ENCODE measurements around the gene PRKAR2A. TPM values are rescaled to one million over a fixed set of nuclear protein-coding genes. Genes with fewer than 3 reads are reported as not detected.

The PRKAR2A gene
- total RNA-seq, result 58.3 TPM
- long read RNA-seq, full-length matches to known transcripts, result 19 of 48 reads
- long read RNA-seq, partial matches to known transcripts, result 11 of 48 reads
- long read RNA-seq, other reads (novel, unspliced or antisense), result 18 of 48 reads

DNA sequence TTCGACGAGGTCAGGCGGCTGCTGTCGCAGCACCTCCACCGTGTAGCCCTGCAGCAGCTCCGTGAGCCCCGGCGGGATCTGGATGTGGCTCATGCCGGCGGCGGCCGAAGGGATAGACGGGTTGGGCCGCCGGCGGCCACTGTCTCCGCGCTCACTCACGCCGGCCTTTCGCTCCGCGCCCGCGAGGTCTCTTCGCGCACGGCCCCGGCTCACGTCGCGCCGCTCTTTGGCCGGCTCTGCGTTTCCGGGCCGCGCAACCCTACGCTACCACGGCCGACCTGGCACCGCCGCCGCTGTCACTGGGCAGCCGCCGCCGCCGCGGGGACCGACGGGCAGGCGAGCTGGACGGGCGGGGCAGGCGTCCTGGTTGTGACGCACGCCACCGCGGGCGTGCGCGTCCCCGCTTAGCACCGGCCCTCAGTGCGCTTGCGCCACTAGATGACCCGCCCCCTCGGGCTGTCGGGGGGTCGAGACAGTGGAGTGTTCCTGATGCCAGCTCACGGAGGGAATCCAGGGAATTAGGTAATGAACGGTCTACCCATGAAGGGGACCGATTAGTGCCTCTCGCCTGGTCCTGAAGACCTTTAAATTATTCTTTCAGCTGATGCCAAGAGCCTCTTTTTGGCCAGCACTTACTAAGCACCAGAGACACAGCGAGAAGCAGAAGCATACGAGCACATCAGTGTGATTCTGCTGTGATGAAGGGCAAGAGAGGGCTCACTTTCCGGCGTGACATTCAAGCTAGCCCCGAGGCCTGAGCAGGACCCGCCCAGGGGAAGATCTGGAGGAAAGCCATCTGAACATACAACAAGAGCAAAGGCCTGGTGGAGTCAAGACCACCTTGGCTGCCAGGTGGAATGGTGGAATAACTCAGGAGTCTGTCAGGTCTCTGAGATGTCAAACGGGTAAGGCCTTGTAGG, at the start of gene PRKAR2A:
PRKAR2A (minus strand) TSS at position 371 of the 920 bp plus-strand sequence; CDS start at position 93, 278 bp downstream.
- peak; percentile 97 for ATAC-seq
- intact Hi-C loops (cut with micrococcal nuclease), result no loop called here

DNA sequence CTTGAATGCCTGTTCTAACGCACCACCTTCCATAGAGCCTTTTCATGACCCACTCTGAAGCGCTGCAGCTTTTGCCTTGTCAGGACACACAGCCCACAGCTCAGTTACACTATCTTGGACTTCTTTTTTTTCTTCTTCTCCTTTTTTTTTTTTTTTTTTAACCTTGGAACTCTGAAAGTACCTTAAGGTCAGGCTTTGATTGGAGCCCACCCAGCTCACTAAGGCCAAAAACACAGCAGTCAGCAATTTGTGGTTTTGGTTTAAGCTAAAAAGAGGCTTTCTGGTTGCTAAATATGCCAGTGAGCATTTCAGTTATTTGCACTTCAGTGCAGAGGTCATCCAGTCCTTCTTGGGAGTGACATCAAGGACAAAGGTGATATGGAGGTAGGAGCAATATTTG, 49.3 kb upstream of the PRKAR2A start:
- no peak for ATAC-seq
- no peak for DNase-seq
- intact Hi-C loops (cut with micrococcal nuclease), result no loop called here

More for the DNA sequence above, at the start of gene PRKAR2A:
- peak; percentile 95 for DNase-seq

DNA sequence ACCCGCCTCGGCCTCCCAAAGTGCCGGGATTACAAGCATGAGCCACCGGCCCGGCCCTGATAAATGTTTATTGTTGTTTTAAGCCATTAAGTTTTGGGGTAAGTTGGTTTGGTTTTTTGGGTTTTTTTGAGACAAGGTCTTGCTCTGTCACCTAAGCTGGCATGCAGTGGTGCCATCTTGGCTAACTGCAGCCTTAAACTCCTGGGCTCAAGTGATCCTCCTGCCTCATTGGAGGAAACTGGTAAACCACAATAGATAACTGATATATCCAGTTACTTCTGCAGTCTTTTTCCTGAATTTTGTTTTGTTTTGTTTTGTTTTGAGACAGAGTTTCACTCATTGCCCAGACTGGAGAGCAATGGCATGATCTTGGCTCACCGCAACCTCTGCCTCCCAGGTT, 46.8 kb upstream of the PRKAR2A start:
- no peak for DNase-seq
- intact Hi-C loops (cut with micrococcal nuclease), result no loop called here
- no peak for ATAC-seq

DNA sequence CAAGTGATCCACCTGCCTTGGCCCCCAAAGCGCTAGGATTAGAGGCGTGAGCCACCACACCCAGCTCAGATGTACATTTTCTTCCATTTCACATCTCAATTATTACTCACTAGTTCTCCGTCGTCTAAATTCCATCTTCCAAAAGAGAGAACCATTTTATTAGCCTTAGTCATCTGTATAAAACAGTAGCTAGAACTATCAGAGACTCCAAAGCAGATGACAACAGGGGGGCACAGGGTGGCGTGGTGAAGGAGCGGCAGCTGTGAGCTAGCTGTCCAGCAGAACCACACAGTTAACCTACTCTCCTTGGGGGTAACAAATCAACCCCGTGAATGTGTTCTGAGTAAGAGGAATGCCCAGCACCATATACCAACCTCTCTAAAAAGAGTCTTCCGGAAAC, 43.9 kb upstream of the PRKAR2A start:
- ATAC-seq (no peak), DNase-seq (no peak)
- intact Hi-C loops (cut with micrococcal nuclease), result no loop called here

DNA sequence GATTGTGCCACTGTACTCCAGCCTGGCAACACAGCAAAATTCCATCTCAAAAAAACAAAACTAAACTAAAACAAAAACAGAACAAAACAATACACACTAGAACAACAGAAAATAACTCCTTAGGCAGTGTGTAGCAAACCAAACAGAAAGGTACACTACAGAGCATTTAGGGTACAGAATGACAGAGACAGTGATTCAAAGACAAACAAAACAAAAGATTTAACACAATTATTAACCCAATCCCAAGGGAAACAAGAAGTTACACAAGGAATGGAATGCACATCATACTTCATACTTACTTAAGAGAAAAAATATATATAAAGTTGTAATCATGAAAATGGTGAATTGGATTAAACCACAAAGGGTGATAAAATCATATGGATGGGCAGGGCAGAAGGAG, 38.1 kb upstream of the PRKAR2A start:
- DNase-seq, result no peak
- intact Hi-C loops (cut with micrococcal nuclease), result no loop called here
- ATAC-seq, result no peak

DNA sequence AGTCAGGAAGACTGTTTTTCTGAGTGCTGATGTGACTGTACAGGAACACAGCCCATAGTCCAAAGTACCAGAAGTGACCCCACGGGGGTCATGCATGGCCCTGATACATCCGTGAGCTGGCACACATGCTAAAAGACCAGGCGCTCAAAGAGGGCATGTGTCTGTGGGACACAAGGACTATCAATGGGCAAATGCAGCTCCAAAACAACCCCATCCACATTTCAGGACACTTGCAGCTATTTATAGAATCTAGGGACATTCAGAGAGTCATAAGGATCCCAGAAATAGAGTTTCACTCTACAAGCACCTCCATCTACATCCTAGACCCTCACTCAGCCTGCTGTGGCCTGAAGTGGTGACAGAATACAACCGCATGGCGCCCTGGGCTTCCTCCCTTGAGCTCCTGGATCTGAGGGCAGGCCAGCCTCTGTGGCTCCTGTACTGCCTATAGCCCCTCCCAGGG, 34.0 kb upstream of the PRKAR2A start:
- ATAC-seq (peak; percentile 81), DNase-seq (peak; percentile 39)
- intact Hi-C loops (cut with micrococcal nuclease), result no loop called here

DNA sequence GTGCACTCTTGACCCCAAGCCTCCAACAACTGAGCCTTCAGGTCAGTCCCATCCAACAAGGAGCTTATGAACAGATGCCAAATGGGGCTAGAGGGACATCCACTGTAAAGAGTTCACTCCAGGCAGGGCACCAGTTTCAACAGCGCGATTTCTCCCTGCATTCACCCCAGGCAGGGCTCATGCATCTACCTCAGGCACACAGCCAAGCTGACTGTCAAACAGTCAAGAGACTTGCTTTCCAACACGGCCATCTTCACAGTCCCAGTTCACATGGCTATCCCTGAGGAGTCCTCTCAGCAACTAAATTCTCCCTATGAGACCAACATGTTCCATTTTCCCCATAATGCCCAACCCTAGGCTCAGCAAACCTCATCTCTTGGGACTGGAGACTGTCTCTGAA, 33.3 kb upstream of the PRKAR2A start:
- peak; percentile 34 for DNase-seq
- peak; percentile 71 for ATAC-seq
- intact Hi-C loops (cut with micrococcal nuclease), result no loop called here

DNA sequence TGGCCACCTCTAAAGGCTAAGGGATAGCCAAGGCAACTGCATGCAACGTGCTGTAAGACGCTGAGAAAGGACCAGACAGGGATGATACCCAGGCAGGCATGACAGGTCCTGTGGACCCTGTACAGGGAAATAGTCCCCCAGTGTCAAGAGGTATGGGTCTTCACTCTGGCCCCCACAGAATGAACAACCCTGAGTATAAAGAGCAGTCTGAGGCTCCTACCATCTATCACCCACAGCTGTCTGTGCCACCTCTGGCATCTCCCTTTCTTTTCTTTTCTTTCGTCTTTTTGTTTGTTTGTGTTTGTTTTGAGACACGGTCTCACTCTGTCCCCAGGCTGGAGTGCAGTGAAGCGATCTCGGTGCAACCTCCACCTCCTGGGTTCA, 32.3 kb upstream of the PRKAR2A start:
- intact Hi-C loops (cut with micrococcal nuclease), result no loop called here
- ATAC-seq (no peak), DNase-seq (no peak)

DNA sequence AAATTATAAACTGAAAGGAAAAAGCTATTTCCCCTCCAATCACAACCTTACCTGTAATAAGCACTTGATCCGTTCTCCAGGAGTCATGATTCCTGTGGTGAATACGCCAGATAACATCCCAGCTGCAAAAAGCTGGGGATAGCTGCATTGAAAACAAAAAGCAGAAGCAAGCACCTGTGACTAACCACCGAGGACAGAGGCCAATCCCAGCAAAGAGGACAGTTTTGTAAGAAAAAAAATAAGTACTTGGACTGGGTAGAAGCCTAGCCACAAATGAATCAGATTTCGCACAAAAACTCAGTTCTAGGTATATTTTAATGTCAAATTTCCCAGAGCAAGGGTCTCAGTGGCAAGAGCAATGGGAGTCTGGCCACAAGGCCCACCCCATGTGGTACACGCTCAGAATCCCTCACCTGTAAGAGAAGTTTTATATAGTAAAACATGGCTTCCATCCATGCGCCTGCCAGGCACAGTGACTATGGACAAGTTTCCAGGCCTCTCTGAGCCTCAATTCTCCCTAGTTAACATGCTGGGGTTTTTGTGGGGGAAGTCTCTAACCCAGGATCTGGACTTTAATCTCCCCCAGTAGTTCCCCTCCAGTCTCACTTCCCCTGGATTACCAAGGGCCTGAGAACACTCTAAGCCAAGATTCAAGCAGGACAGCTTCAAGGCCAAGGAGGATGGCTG, 31.8 kb upstream of the PRKAR2A start:
- DNase-seq (no peak), ATAC-seq (no peak)
- intact Hi-C loops (cut with micrococcal nuclease), result no loop called here

DNA sequence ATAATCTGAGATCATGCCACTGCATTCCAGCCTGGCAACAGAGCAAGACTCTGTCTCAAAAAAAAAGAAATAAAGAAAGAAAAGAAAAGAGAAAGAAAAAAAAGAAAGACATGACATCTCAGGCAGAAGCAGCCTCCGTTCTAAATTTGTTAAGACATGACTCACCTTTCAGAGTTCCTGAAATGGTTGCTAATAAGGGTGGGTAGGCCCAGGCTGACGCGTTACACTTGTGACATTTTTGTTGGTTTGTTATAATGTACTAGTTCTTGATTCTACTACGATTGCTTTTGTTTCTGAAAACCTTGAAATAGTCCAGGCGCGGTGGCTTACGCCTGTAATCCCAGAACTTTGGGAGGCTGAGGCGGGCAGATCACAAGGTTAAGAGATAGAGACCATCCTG, 30.0 kb upstream of the PRKAR2A start:
- no peak for ATAC-seq
- DNase-seq, result no peak
- intact Hi-C loops (cut with micrococcal nuclease), result no loop called here

DNA sequence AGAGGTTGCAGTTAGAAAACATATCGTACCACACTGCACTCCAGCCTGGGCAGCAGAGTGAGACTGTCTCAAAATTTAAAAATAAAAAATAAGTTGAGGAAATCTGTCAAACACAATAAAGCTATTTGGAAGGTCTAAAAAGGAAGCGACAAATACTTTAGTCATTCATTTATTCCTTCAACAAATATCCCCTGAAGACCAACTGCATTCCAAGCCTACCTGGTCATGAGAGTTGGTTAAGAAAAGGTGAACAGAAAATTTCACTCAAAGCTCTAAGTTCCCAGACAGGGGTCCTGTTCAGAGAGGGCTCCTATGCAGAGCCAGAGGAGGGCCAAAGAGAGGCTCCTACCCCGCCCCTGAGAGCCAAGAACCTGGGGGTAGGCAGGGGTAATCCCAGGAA, 15.4 kb upstream of the PRKAR2A start:
- DNase-seq (no peak), ATAC-seq (no peak)
- intact Hi-C loops (cut with micrococcal nuclease), result no loop called here

DNA sequence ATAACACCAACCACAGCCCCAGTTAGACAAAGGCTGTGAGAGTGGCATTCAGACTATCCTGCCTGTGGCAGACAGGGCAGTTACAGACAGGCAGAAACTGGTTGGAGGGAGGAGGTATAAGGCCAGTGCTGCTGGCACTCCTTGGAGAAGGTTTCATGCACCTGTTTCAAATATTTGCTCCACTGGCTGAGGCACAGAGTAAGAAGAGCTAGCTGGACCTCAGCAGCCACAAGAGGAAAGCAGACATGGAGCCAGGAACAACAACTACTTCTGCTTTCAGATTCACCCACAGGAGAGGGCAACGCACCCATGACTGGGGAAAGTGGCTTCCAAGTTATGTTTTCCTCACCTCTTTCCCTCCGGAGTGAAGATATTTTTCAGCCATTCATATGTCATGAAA, 11.5 kb upstream of the PRKAR2A start:
- intact Hi-C loops (cut with micrococcal nuclease), result no loop called here
- ATAC-seq (no peak), DNase-seq (no peak)

DNA sequence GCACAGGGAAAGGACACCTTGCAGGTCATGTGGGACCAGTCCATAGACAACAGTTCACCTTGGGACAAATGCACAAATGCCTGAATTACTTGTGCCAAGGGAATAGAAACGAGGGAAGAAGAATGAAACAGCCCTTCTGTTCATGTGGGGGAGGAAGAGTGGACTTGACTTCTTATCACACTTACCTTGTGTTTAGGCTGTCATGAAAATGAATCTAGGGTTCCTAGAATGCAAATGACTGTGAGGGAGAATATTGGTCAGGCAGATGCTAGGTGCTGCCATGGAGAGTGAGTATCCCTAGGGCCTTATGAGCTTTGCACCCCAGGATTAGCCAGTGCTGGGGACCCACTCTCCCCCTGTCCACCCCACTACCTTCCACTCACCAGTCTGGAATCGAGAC, 11.0 kb upstream of the PRKAR2A start:
- ATAC-seq (no peak), DNase-seq (no peak)
- intact Hi-C loops (cut with micrococcal nuclease), result no loop called here

DNA sequence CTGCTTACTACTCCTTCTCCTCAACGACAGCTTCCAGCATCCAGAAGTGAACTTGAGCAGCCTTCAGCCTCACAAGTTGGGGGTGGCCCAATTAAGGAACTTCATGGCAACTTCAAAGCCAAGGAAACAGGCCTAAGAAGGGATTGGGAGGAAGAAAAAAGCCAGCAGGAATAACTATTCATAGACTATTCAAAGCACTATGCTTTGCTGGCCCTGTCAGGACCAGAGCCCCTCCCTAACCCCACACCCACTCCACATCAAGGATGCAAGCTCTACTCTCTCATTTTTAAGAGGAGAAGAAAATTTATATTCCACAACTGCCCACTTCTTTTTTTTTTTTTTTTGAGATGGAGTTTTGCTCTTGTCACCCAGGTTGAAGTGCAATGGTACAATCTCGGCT, 10.0 kb upstream of the PRKAR2A start:
- DNase-seq (no peak), ATAC-seq (no peak)
- intact Hi-C loops (cut with micrococcal nuclease), result no loop called here

DNA sequence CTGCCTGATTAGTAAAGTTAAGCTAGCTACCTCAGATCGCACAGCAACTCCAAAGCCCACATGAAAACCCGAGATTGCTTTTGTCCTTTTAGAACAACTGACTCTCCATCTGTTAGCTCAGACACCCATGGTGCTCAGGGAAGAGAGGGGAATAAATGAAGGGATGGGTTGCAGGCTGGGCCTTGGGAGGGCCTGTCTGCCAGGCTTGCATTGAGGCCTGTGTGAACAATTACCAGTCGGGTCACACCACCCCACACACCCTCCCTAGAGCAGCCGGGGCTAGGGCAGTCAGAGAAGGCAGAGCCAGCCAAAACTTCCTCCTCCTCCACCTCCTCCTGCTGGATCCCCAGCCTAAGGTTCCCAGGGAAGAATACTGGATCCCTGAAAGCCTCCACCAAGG, 8.8 kb upstream of the PRKAR2A start:
- ATAC-seq (no peak), DNase-seq (no peak)
- intact Hi-C loops (cut with micrococcal nuclease), result no loop called here

DNA sequence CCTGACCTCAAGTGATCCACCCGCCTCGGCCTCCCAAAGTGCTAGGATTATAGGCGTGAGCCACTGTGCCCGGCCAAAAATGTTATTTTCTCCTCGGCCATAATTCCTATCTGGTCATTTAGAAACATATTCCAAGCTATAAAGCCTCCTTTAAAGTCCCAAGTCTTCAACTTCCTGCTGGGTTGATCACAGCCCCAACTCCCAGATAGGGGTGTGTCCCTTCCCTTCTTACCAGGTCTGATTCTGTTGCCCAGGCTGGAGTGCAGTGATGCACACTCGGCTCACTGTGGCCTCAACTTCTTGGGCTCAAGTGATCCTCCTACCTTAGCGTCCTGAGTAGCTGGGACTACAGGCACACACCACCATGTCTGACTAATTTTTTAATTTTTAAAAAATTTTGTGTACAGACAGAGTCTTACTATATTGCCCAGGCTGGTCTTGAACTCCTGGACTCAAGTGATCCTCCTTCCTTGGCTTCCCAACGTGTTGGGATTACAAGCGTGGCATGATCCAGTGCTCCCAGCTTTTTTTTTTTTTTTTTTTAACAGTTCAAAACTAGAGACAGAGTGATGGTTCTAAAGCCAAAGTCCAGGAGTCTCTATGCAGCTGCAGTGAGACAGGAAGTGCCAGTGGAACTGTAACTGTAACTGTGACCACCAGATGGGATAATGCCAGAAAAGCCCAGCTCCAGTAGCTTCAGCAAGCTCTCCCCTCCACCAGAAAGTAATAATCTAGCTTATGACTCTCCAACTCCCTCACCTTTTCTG, 8.2 kb upstream of the PRKAR2A start:
- intact Hi-C loops (cut with micrococcal nuclease), result no loop called here
- DNase-seq, result no peak
- ATAC-seq, result no peak

DNA sequence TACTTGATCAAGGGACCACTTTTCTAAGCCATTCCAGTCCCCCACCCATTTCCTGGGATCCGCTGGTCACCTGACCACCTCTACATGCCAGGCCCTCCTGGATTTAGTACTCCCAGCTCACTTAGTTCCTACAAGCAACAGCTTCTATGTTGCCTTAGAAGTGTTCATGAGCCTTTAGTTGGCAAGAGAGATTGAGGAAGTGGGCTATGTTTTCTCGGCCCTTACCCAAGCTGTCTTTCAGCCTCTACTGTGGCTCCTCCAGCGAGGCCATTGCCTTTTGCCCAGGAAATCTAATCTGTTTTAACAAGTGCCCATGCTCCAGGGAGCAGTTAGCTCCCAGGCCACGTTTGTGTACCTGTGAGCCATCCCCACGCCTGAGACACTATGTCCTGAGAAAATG, 4.5 kb upstream of the PRKAR2A start:
- intact Hi-C loops (cut with micrococcal nuclease), result no loop called here
- DNase-seq, result no peak
- ATAC-seq, result no peak

DNA sequence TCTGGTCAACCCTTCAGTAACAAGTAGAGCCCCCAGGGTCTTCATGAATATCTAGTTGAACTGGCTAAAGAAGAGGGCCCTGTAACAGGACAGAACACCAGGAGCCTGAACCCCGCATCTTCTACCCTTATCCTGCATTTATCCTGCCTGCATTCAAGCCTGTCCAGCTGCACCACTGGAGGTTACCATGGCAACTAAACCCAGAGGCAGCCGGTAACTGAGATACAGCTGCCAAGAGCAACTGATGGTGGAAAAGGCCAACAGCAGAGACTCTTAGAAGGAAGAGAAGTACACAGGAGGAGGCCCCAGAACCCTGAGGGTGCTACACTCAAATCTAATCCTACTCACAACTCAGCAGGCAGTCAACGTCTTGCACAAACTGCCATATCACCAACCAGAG, 3.7 kb upstream of the PRKAR2A start:
- ATAC-seq, result no peak
- DNase-seq, result no peak
- intact Hi-C loops (cut with micrococcal nuclease), result no loop called here

DNA sequence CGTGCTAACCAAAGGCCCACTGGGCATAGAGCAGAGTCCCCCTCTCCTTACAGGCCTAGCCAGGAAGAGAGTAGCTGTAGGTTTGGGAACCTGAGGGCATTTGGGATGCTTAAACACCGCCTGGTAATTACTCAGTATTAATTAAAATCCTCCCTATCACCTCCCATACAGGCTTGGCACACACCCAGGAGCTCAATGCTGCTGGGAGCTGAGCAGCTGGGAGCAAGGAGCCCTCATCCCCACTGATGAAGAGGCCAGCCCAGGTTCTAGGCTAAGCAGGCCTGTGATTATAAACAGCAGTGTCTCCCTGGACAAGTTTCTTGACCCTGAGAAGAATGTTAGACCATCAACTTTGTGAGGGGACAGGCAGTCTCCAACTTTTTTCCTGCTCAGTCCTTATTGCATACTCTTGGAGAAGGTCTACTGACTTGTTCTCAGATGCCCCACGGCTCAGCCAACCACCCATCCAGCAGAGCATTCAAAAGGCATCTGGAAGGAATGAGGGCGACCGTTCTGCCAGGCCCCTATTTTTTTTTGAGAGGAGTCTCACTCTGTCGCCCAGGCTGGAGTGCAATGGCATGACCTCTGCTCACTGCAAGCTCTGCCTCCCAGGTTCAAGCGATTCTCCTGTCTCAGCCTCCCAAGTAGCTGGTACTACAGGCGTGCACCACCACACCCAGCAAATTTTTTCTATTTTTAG, 1.3 kb upstream of the PRKAR2A start:
- ATAC-seq (no peak), DNase-seq (no peak)
- intact Hi-C loops (cut with micrococcal nuclease), result no loop called here
